ENCODE results near the gene GFRA4.
"Not testable (repeated sequence)": the region's sequence is repeated elsewhere in the genome, so short reads cannot be mapped to it uniquely, and the experiment has no call there.

GFRA4 gene

GRCh38 chr20:3652676-3653596 lies 10.3 kb downstream of the GFRA4 start:
- no peak for DNase-seq

DNA sequence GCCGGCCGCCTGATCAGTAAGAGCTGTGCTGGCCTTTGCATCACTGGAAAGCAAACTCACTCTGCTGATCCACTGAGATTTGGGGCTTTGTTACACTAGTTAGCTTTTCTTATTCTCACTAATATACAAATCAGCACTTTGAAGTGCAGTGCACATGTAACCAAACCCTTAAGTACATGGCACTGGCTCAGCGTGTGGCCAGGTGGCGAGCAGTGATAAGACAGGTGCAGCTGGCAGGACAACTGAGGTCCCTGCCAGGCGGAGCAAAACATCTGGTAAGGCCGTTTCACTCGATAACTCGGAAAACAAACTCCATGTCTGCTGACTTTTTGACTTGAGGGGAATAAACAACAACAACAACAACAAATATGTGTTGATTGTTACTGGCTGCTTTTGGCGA lies 11.0 kb downstream of the GFRA4 start:
- no peak for DNase-seq

DNA sequence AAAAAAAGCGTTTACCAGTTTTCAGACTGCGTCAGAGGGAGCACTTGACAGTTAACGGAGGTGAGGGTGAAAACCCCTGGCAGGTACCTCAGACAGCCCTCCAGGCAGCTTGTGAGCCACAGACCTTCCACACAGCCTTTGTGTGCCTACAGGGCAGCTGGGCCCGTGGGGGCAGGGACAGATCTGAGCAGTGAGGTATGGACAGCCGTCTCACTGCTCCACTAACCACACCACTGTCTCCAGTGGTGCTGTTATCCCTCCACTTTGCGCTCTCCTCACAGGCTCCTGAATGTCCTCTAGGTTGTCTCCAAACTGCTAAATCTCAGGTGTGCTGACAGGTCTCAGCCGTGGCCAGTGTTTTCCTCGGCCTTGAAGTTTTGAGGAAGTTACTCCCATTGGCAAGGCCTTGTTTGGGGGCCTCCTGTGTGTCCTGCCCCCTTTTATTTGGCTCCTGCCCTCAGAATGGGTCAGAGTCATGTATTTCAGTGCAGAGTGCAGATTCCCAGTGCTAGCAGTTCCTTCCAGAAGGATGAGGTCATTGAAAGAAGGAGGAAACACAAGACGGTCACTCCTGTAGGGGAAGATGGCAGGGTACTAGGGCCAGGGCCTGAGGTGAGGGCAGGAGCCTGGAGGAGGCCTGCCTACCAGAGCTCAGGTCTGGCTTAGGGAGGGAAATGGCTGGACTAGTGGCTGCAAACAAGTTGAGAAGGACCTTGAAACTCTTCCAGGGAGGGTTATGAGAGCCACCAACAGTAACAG lies 11.8 kb downstream of the GFRA4 start:
- DNase-seq, result no peak

GRCh38 chr20:3648951-3649350 lies 14.2 kb downstream of the GFRA4 start:
- DNase-seq, result no peak

- DNase-seq, result no peak
Observed at GRCh38 chr20:3647473-3647872, 15.7 kb downstream of the GFRA4 start.

- DNase-seq, result no peak
Observed at GRCh38 chr20:3646651-3647050, 16.5 kb downstream of the GFRA4 start.

- DNase-seq, result no peak
Observed at GRCh38 chr20:3646067-3646440, 17.1 kb downstream of the GFRA4 start.

DNA sequence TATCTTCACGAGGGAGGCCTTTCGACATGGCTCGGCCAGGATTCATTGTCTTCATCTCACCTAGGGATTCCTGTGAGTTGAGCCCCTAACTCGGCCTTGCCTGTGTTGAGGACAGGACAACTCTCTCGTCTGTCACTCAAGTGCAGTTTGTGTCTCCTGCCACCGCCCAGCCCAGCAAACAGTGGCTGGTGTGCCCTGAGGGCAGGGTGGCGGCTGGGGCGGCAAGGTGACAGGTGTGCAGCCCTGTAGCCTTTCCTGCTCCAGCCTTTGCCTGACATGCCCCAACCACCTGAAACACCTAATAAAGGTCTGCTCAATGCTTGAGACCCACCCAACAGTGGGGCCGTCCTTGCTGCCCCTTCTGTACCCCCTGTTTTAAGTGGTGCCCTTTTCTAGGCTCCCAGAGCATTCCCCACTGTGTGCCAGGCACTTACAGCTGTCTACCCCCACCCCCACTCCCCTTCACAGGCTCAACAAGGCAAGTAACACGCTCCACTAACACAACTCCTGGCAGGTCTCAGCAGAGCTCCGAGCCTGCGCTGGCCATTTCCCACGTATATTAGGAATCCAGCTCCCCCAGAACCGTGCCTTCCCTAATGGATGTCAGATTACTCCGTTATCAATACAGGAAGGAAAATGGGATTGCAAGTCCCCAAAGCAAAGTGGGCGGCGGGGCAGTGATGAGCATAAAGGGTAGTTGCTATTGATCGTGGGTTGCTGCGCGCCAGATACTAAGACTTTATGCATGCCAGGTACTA lies 17.7 kb downstream of the GFRA4 start:
- no peak for DNase-seq

- DNase-seq, result no peak
Observed at GRCh38 chr20:3640259-3640658, 22.9 kb downstream of the GFRA4 start.

DNA sequence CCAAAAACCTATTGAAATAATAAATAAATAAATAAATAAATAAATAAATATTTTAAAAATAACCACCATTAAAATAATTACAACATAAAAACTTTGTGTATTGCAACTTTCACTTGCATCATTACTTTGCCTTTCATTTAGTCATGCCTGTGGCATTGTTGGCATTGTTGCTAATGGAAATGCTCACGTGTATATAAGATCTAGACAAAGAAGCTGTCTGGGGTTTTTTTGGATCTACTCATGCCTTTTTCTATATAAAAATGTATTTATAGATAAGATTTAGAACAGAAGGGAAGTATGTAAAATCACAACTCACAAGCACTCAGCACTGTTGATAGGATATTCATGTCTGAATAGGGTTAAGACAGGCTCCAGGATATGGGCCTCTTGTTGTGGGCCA lies 27.9 kb downstream of the GFRA4 start:
- DNase-seq, result no peak

- no peak for DNase-seq
Observed at GRCh38 chr20:3633913-3634478, 29.2 kb downstream of the GFRA4 start.

DNA sequence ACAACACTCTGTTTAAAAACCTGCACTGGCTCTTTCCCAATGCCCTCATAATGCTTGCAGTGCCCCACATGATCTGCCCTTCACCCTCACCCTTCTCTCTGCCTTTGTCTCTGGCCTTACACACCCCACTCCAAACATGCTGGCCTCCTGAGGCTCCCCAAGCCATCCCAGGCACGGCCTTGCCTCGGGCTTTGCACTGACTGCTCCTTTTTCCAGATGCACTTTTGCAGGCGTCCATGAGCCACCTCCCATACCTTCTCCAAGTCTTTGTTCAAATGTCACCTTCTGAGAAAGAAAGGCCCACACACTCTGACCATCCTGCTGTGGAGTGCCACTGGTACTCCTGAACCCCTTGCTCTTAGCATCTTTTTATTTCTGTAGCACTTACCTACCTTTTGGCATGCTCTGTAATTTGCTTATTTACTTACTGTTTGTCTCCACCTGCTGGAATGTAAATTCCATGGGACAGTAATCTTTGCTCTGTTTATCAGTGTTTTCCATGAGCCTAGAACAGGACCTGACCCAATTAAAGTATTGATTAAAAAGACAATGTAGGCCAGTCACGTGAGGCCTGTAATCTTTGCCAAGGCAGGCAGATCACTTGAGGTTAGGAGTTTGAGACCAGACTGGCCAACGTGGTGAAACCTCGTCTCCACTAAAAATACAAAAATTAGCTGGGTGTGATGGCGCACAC lies 30.7 kb downstream of the GFRA4 start:
- no peak for DNase-seq

DNA sequence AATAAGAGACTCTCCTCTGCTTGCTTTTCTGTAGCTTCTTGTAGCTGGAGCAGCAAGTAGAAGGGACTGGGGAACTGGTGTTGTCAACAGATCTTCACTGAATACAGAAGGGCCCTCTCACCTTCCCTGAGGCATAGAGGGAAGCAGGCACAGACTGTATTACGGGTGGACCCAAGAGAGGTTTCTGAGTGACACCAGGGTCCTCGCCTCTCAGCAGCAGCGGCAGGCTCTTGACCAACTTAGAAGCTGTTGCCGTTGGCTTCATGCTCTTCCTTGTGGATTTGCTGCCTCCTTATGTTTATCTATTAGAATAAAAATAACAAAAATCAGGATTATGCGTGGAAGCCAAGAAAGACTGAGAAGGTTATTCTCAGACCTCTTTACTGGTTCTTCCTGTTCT lies 31.7 kb downstream of the GFRA4 start:
- no peak for DNase-seq

DNA sequence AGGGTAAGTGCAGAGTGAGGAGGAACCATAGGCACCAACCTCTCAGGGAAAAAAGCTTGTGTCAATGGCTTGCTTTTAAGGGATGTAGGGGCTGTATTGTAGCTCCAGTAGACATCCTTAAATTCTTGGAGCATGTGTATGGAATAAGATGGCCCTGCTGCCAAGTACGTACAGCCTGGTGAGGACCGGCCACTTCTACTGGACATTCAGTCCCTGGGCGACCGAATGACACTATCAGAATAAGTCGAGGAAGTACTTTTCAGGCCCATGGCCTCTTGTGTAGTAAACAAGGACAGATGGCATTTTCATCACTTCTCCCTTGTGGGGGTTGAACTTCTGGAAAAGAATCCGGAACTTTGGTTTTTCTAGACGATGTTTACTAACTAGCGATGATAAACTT lies 32.8 kb downstream of the GFRA4 start:
- no peak for DNase-seq

GRCh38 chr20:3629893-3630292 lies 33.3 kb downstream of the GFRA4 start:
- no peak for DNase-seq

DNA sequence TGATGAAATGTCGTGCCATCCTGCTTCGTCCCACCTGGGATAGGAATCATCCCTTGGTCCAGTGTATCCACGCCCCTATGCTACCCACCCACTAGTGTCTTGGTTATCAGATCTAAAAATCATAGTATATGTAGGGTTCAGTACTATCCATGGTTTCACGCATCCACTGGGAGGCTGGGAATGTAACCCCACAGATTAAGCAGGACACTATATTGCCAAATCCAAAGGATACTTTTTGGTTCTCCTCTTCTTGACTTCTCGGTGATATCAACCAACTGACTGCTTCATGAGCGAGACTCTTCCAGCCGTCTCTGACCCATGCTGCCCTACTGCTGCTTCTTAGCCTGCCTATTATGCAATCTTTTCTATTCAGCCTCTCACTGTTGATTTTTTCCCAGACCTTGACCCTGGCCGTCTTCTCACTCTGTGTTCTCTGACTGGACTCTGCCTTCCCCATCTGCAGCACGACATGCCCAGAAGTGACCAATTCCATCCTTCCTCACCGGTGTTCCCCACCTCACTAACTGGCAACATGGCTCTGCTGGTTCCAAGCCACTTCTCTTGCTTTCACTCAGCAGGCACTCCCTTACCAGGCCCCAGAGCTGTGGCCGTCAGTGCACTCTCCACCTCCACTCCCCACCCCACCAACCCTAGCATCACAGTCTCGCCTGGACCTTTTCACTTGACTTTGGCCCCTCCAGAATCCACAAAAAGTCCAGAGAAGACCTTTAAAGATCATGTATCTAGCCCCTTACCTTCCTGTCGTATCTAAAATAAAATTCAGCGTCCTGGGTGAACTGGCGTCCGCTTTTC lies 34.5 kb downstream of the GFRA4 start:
- no peak for DNase-seq

GRCh38 chr20:3627476-3627875 lies 35.7 kb downstream of the GFRA4 start:
- DNase-seq, result no peak

GRCh38 chr20:3622406-3622805 lies 40.8 kb downstream of the GFRA4 start:
- DNase-seq, result no peak

DNA sequence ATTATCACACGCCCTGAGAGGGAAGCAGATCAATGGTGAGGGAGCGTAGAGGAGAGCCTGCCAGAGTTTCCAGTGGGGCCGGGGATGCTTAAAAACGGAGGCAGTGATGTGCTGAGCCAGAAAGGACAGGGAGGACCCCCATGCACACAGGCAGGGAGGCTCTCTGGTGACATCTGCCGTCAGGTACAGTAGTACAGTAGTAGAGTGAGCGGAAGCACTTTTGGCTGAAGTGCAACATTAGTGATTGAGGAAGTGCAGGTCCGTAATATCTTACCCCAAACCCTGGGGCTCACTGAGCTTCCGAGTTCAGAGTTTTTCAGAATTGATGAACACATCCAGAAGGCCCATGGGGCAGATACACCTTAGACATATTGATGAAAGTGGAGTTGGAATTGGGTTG lies 42.1 kb downstream of the GFRA4 start:
- DNase-seq, result no peak

DNA sequence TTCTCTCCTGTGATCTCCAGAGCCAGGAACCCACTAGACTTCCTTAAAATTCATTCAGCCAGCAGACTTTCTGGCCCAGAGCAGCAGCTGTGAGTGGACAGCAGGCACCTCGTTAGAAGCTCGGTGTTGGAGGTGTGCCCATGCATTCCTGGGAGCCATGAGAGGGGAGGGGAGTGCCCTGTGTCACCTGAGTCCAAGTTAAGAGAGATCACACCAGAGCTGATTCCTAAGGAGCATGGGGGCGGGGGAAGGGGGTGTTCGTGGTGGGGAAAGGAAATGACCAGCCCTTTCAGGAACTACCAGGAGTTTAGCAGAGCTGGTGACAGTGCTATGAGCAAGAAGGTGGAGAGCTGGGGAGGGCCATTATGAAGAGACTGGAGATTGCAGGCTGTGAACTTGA lies 46.9 kb downstream of the GFRA4 start:
- DNase-seq, result no peak

DNA sequence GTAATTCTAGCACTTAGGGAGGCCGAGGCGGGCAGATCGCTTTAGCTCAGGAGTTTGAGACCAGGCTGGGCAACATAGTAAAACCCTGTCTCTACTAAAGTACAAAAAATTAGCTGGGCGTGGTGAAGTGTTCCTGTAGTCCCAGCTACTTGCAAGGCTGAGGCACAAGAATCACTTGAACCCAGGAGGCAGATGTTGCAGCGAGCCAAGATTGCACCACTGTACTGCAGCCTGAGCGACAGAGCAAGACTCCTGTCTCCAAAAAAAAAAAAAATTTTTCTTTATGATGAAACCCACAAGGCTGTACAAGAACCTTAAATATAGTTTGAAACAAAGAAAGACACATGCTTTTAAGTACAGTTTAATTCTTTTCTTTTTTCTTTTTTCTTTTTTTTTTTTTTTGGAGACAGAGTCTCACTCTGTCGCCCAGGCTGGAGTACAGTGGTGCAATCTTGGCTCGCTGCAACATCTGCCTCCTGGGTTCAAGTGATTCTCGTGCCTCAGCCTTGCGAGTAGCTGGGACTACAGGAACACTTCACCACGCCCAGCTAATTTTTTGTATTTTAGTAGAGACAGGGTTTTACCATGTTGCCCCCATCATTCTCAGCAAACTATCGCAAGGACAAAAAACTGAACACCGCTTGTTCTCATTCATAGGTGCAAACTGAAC lies 47.9 kb downstream of the GFRA4 start:
- not testable (repeated sequence) for DNase-seq

All from amniotic stem cell (primary cell).